ENCODE results near the gene RAB34. TPM values are rescaled to one million over a fixed set of nuclear protein-coding genes. Genes with fewer than 3 reads are reported as not detected.

Gene RAB34
- total RNA-seq, 1 experiment from 2014 or later, result 284 TPM

DNA sequence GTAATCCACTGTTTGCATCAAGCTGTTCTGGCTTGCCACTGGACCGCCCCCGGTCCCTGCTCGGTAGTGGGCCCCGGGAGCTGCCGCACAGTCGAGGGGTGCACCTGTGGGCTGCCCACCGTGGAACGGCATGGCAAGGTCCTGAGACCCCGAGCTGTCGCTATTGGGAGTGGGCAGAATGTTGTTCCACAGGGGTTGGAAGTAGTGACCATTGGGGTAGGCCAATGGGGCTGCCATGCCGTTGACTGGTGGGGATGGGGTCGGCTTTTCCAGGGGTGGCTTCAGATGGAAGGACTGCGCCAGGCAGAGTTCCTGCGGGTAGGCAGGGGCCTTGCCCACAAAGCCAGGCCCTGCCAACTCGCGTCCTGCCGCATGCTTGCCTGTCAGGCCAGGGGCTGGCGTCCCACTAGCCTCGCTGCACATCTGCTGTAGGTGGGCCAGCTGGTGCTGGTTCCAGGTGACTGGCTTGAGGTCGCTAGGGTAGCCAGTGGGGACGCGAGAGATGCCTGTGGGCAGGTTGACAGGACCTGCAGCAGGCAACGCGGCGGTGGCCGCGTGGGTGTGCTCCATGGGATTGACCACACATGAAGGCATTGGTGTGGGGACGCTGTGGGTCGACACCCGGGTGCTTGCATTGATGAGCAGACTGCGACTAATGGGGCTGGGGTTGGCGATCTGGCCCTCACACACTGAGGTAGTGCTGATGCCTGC lies 40.9 kb upstream of the RAB34 start:
- intact Hi-C loops (cut with micrococcal nuclease; ENCODE audit: unreplicated experiment) (no loop called here), in situ Hi-C loops (cut with HindIII; ENCODE audit: low pct_unique_long_range_greater_than_20kb, low sequenced_read_pairs) (no loop called here)
- no peaks in the 10 kb centered on the region for H3K27me3 ChIP-seq (ENCODE audit: control insufficient read depth, insufficient read depth, low read length)
- H3K4me1 ChIP-seq (ENCODE audit: control insufficient read depth, insufficient read depth, low read length), result peaks cover 17% of the 10 kb centered on the region
- TF ChIP-seq, protein P1, sequence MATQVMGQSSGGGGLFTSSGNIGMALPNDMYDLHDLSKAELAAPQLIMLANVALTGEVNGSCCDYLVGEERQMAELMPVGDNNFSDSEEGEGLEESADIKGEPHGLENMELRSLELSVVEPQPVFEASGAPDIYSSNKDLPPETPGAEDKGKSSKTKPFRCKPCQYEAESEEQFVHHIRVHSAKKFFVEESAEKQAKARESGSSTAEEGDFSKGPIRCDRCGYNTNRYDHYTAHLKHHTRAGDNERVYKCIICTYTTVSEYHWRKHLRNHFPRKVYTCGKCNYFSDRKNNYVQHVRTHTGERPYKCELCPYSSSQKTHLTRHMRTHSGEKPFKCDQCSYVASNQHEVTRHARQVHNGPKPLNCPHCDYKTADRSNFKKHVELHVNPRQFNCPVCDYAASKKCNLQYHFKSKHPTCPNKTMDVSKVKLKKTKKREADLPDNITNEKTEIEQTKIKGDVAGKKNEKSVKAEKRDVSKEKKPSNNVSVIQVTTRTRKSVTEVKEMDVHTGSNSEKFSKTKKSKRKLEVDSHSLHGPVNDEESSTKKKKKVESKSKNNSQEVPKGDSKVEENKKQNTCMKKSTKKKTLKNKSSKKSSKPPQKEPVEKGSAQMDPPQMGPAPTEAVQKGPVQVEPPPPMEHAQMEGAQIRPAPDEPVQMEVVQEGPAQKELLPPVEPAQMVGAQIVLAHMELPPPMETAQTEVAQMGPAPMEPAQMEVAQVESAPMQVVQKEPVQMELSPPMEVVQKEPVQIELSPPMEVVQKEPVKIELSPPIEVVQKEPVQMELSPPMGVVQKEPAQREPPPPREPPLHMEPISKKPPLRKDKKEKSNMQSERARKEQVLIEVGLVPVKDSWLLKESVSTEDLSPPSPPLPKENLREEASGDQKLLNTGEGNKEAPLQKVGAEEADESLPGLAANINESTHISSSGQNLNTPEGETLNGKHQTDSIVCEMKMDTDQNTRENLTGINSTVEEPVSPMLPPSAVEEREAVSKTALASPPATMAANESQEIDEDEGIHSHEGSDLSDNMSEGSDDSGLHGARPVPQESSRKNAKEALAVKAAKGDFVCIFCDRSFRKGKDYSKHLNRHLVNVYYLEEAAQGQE (IDR thresholded peaks at IDR 0.05; ENCODE audit: insufficient read depth in 1 of 2, low read depth in 2 of 2, low read length in 1 of 2), result no peak
- TF ChIP-seq TCF7L2 (IDR thresholded peaks at IDR 0.05; ENCODE audit: low read depth, low read length), result no peak
- TF ChIP-seq SIN3A (IDR thresholded peaks at IDR 0.05; ENCODE audit: borderline replicate concordance, insufficient read depth, low read depth, low read length), result no peak
- TF ChIP-seq, protein P2, sequence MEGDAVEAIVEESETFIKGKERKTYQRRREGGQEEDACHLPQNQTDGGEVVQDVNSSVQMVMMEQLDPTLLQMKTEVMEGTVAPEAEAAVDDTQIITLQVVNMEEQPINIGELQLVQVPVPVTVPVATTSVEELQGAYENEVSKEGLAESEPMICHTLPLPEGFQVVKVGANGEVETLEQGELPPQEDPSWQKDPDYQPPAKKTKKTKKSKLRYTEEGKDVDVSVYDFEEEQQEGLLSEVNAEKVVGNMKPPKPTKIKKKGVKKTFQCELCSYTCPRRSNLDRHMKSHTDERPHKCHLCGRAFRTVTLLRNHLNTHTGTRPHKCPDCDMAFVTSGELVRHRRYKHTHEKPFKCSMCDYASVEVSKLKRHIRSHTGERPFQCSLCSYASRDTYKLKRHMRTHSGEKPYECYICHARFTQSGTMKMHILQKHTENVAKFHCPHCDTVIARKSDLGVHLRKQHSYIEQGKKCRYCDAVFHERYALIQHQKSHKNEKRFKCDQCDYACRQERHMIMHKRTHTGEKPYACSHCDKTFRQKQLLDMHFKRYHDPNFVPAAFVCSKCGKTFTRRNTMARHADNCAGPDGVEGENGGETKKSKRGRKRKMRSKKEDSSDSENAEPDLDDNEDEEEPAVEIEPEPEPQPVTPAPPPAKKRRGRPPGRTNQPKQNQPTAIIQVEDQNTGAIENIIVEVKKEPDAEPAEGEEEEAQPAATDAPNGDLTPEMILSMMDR (IDR thresholded peaks at IDR 0.05), result no peak
- no peaks in the 10 kb centered on the region; the same call in 1 of the 2 replicates for H3K36me3 ChIP-seq (ENCODE audit: control insufficient read depth, insufficient read depth, low read length)
- H3K27ac ChIP-seq (ENCODE audit: low read length), result no peak overlapping the region
- H3K4me3 ChIP-seq (ENCODE audit: low read depth in 2 of 2, low read length in 2 of 2), result no peak overlapping the region
- POLR2A ChIA-PET, result no interaction called here
- CTCF ChIA-PET, result no interaction called here
- H3K9me3 ChIP-seq (ENCODE audit: control insufficient read depth, insufficient read depth, low read depth, low read length), result no peaks in the 10 kb centered on the region
- ATAC-seq (no peak), DNase-seq (ENCODE audit: low read depth, low spot score) (no peak)
- no TSS peak for BruUV-seq (replicated peaks)

DNA sequence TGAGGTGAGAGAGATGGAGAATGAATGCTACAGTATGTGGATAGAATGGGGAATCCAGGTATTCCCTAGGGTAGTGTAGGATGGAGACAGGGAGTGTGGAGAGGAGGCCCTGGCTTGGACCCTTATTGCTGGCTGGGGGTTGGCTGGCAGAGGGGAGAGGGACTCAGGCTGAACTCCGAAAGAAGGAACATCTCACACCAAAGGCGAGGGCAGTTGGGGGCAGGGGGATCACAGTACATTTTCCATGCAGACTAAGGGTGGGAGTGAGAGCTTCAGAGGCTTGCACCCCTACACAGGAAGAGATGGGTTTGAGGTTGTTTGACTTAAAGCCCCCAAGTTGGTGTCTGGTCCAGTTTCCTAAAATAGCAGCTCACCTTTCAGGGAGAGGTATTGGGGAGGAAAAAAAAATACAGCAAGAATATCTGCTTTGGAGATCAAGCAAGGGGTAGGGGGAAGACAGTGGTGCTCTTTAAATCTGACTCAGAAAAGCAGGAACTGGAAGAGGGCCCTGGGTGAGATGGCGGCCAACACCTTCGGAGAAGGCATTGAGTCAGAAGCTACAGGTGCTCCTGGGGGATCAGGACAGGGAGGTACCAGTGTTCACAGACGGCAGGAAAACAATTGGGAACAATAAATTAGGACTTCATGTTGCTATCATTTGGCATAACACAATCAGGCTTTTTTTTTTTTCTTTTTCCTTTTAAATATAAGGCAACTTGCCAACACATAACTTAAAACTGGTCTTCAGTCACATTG lies 38.6 kb upstream of the RAB34 start:
- H3K27me3 ChIP-seq (ENCODE audit: control insufficient read depth, insufficient read depth, low read length), result no peaks in the 10 kb centered on the region
- in situ Hi-C loops (cut with HindIII; ENCODE audit: low pct_unique_long_range_greater_than_20kb, low sequenced_read_pairs) (no loop called here), intact Hi-C loops (cut with micrococcal nuclease; ENCODE audit: unreplicated experiment) (no loop called here)
- ChIA-PET POLR2A (no interaction called here), CTCF (interaction anchor here (0.6 kb wide), 1 partner anchor 29 kb away, joined by 7 read pairs; no protein-coding TSS in a partner anchor)
- no peak for DNase-seq (ENCODE audit: low read depth, low spot score)
- ATAC-seq, result no peak
- no TSS peak for BruUV-seq (replicated peaks)
- TF ChIP-seq, protein P1 (IDR thresholded peaks at IDR 0.05; ENCODE audit: insufficient read depth in 1 of 2, low read depth in 2 of 2, low read length in 1 of 2), result no peak
- TF ChIP-seq TCF7L2 (IDR thresholded peaks at IDR 0.05; ENCODE audit: low read depth, low read length) (no peak), SIN3A (IDR thresholded peaks at IDR 0.05; ENCODE audit: borderline replicate concordance, insufficient read depth, low read depth, low read length) (no peak), POLR2AphosphoS5 (IDR thresholded peaks at IDR 0.05; ENCODE audit: low read depth, low read length) (no peak)
- TF ChIP-seq, protein P2 (IDR thresholded peaks at IDR 0.05), result no peak
- H3K4me1 ChIP-seq (ENCODE audit: control insufficient read depth, insufficient read depth, low read length), result peaks cover 8% of the 10 kb centered on the region
- no peak overlapping the region for H3K4me3 ChIP-seq (ENCODE audit: low read depth in 2 of 2, low read length in 2 of 2)
- H3K27ac ChIP-seq (ENCODE audit: low read length), result no peak overlapping the region
- no peaks in the 10 kb centered on the region; the same call in 1 of the 2 replicates for H3K36me3 ChIP-seq (ENCODE audit: control insufficient read depth, insufficient read depth, low read length)
- H3K9me3 ChIP-seq (ENCODE audit: control insufficient read depth, insufficient read depth, low read depth, low read length), result no peaks in the 10 kb centered on the region
